ENCODE data around the gene TENM4. TPM values are rescaled to one million over a fixed set of nuclear protein-coding genes. Genes with fewer than 3 reads are reported as not detected.

TENM4 gene
- total RNA-seq, 1 donor from 2014 or later: 50.7 TPM

DNA sequence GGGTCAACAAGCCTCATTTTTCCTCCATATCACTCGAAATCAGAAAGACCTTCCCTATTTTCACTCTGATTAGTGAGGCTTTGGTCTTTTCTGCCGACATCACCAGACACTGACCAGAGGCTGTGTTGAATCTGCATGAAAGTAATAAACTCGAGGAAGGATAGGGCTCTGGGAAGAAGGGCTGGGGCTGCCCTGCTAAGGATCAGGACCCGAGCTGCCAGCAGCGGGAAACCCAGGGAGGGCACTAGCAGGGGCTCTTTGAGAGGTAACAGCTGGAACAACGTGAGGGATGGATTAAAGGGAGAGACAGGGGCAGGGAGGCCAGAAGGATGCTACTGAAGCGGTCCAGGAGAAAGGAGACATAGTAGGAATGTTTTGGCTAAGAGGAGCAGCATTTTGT, 488.7 kb downstream of the TENM4 start:
- Mint-ChIP-seq H3K4me1 (ENCODE audit: low read depth, unreplicated experiment) (peaks cover 31% of the 10 kb centered on the region), H3K27ac (ENCODE audit: unreplicated experiment) (no peak overlapping the region), H3K36me3 (ENCODE audit: unreplicated experiment) (no peaks in the 10 kb centered on the region), H3K27me3 (ENCODE audit: unreplicated experiment) (peaks cover 5% of the 10 kb centered on the region), H3K4me3 (ENCODE audit: unreplicated experiment) (peak overlapping the region; percentile 26), H3K9me3 (ENCODE audit: unreplicated experiment) (peaks cover 7% of the 10 kb centered on the region)
- DNase-seq: no peak
- TF ChIP-seq, protein P1, sequence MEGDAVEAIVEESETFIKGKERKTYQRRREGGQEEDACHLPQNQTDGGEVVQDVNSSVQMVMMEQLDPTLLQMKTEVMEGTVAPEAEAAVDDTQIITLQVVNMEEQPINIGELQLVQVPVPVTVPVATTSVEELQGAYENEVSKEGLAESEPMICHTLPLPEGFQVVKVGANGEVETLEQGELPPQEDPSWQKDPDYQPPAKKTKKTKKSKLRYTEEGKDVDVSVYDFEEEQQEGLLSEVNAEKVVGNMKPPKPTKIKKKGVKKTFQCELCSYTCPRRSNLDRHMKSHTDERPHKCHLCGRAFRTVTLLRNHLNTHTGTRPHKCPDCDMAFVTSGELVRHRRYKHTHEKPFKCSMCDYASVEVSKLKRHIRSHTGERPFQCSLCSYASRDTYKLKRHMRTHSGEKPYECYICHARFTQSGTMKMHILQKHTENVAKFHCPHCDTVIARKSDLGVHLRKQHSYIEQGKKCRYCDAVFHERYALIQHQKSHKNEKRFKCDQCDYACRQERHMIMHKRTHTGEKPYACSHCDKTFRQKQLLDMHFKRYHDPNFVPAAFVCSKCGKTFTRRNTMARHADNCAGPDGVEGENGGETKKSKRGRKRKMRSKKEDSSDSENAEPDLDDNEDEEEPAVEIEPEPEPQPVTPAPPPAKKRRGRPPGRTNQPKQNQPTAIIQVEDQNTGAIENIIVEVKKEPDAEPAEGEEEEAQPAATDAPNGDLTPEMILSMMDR (IDR thresholded peaks at IDR 0.05; ENCODE audit: partially characterized antibody, unreplicated experiment): no peak

DNA sequence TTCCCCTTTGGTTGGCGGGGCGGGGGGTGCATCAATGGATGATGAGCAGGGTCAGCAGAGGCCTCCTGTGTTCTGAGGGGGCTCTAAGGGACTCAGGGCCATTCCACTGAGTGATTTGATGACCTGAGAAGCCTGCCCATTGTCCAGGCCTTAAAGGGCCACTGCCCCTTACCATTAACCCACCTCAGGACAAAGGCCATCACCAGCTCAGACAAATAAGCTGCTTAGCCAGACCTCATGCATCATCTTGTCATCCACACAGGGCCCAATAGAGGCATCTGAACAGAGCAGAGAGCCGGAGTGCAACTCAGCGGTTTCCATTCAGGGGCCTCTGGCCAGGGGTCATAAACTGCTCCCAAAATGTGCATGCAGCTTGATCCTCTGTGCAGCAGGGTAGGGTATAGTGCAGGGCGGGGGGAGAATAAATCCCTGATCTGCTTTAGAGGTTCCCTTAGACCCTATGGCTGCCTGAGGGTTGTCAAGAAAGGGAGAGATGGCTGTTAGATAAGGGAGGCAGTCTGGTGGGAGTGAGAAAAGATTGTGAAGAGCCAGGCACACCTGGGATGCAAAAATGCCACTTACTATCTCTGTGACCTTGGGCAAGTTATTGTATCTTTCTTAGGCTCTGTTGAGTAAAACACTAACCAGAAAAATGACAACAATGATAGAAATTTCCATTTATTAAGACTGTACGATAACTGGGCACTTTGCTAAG, 490.7 kb downstream of the TENM4 start:
- H3K27me3 Mint-ChIP-seq (ENCODE audit: unreplicated experiment): peaks cover 3% of the 10 kb centered on the region
- no peak overlapping the region for H3K4me3 Mint-ChIP-seq (ENCODE audit: unreplicated experiment)
- DNase-seq: no peak
- no peak overlapping the region for H3K27ac Mint-ChIP-seq (ENCODE audit: unreplicated experiment)
- H3K36me3 Mint-ChIP-seq (ENCODE audit: unreplicated experiment): no peaks in the 10 kb centered on the region
- peaks cover 3% of the 10 kb centered on the region for H3K9me3 Mint-ChIP-seq (ENCODE audit: unreplicated experiment)
- TF ChIP-seq, protein P1 (IDR thresholded peaks at IDR 0.05; ENCODE audit: partially characterized antibody, unreplicated experiment): no peak
- peaks cover 20% of the 10 kb centered on the region for H3K4me1 Mint-ChIP-seq (ENCODE audit: low read depth, unreplicated experiment)

DNA sequence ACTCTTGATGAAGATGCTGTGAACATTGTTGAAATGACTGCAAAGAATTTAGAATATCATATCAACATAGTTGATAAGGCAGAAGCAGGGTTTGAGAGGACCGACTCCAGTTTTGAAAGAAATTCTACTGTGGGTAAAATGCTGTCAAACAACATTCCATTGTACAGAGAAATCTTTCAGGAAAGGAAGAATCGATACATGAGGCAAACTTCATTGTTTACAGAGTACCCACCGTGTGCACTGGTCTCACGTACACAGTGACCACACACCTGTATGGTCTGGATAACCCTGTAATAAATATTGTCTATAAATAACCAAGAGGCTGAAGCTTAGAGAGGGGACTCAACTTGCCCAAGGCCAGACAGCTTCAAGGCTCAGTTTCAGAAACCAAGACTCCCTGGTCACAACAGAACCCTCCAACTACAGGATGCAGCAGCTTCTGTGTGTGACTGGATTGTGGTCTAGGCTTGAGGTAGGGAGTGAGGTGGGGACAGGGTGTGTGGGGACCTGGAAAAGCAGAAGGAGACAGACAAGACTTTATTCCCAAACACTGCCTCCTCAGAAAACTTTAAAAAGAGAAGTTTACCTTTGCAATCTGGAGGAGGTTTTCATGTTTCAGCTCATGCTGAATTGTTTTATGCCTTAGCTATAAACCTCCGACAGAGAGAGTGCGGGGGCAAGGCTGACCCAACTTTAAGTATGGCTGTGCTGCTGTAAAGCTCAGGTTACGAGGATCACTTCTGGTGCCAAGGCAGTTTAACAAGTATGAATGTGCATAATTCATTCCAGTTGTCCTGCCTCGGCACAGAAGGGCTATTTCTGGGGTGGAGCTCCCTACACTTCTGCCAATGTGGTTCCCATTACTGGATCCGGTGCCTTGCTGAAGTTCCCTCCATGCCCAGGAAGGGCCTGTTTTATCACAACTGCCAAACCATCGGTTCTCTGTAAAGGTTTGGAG, 493.6 kb downstream of the TENM4 start:
- H3K4me1 Mint-ChIP-seq (ENCODE audit: low read depth, unreplicated experiment): peaks cover 22% of the 10 kb centered on the region

DNA sequence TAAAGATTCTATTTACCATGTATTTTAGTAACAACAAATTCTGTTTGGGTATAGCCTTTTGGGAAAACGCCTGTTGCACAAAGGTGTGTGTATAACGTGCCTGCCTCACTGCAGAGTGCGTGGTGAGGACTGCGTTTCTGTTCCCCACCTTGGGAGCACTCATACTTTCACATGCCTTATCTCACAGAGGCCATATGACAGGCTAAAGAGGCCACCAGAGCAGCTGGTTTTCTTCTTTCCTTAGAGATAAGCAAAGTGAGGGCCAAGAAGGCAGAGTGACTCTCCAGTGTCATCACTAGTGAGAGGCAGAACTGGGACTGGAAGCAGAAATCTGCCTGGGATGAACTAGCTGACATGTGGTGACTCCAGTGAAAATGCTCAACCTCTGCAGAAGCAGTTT, 497.0 kb downstream of the TENM4 start:
- Mint-ChIP-seq H3K27me3 (ENCODE audit: unreplicated experiment) (peaks cover 8% of the 10 kb centered on the region), H3K4me3 (ENCODE audit: unreplicated experiment) (no peak overlapping the region), H3K36me3 (ENCODE audit: unreplicated experiment) (no peaks in the 10 kb centered on the region), H3K4me1 (ENCODE audit: low read depth, unreplicated experiment) (peaks cover 36% of the 10 kb centered on the region), H3K27ac (ENCODE audit: unreplicated experiment) (no peak overlapping the region), H3K9me3 (ENCODE audit: unreplicated experiment) (peaks cover 8% of the 10 kb centered on the region)
- TF ChIP-seq, protein P1 (IDR thresholded peaks at IDR 0.05; ENCODE audit: partially characterized antibody, unreplicated experiment): no peak
- no peak for DNase-seq

More for the DNA sequence above, 493.6 kb downstream of the TENM4 start:
- TF ChIP-seq, protein P1 (IDR thresholded peaks at IDR 0.05; ENCODE audit: partially characterized antibody, unreplicated experiment): no peak
- Mint-ChIP-seq H3K9me3 (ENCODE audit: unreplicated experiment) (peaks cover 2% of the 10 kb centered on the region), H3K27ac (ENCODE audit: unreplicated experiment) (no peak overlapping the region), H3K4me3 (ENCODE audit: unreplicated experiment) (no peak overlapping the region), H3K36me3 (ENCODE audit: unreplicated experiment) (no peaks in the 10 kb centered on the region), H3K27me3 (ENCODE audit: unreplicated experiment) (peaks cover 3% of the 10 kb centered on the region)
- no peak for DNase-seq
